GM19455 (cell line): ENCODE measurements around the gene MSI2.

ENCODE experiments used
- ATAC-seq: cut with Tn5 transposase; IDR thresholded peaks from one replicate; pipeline ENCODE4 v1.9.1; 2021; ENCODE audit not compliant: unreplicated experiment

The MSI2 gene

DNA sequence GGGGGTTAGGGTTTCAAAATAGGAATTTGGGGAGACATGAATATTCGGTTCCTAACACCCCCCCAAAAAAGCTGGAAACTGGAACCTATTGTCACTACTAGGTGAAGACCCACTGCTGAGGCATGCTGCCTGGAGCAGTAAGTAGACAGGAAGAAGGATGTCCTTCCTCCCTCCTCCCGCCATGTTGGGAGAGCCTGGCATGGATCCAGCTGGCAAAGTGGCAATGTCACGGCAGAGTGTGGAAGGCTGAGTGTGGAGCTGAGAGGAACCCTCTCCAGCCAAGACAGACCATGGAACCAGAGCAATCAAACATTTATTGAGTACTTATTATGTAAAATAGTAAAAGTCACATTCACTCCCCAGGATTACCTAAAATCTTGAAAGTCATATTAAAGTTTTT is 439.7 kb downstream of the MSI2 start:
- no peak for ATAC-seq

DNA sequence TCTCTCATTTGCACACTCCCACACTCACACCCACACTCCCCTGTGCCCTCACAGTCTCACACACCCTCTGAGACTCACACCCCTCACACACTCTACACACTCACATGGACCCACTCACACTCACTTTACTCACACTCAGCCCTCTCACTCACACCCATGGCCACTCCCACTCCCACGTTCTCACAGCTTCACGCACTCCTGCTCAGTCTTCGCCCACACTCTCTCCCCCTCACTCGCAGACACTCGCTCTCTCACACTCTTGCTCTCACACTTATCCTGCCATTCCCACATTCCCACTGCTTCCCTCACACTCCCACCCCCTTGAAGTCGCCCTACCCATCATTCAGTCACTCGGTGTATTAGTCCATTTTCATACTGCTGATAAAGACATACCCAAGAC is 440.9 kb downstream of the MSI2 start:
- no peak for ATAC-seq

DNA sequence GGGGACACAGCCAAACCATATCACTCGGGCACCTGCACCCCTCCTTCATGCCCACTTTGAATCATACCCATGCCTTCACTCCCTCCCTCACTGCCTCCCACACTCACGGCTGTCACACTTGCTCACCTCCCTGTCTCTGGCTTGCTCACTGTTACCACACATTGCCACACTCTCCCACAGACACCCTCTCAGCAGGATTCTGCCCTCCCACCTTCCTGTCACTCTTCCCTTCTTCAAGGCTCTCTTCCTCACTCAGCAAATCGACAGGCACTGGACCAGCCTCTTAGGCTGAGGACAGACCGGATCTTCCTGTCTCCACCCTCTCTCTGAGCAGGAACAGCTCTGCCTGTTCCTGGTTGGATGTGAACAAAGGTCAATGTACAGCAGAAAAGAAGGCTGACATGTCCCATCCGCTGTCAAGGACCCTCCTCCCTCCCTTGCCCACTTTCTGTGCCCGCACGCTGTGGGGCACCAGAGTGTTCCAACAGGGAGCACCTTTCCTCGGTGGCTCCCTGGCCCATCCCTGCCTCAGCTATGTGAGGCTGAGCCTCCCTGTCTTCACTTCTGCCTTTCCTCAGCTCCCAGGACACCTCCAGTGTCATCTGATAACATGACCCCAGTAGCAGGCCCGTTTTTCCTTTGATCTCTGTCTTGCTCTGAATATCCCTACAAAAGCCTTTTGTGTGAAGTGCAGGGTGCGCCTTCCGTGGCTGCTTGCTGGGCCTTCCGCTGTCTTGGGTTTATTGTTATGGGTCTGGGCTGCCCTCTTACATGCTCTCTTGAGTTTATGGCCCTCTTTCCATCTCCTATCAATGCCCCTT is 441.8 kb downstream of the MSI2 start:
- no peak for ATAC-seq

DNA sequence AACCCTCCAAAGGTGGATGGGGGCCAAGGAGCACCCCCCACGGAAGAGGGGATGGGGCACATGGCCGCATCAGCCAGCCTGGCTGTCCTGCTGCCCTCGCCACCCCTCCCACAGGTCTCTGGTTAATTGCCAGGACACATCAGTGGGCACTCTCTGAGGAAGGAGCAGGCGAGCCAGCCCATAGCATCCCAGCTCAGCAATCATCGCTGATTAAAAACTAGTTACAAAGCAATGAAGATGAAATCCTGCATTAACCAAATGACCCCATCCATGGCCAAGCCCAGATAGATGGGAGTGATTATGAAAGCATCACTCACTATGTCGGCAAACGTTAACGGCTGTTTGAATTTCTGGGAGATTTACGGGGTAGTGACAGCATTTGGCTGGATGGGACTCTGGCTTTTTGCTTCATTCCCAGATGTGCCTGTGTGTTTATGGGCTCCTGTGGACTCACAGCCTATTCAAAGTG is 443.5 kb downstream of the MSI2 start:
- ATAC-seq = no peak

DNA sequence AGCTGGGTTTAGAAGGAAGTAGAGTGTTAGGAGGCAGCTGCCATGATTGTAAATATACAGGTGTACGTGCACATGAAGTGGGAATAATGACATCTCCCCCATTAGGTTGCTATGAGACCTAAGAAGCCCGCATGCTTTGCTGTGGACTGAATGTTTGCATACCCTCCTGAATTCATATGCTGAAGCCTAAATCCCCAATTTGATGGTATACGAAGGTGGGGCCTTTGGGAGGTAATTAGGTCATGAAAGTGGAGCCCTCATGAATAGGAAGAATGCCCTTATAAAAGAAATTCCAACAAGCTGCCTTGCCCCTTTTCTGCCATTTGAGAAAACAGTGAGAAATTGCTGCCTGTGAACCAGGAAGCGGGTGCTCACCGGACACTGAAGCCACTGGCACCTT is 444.8 kb downstream of the MSI2 start:
- ATAC-seq = no peak

DNA sequence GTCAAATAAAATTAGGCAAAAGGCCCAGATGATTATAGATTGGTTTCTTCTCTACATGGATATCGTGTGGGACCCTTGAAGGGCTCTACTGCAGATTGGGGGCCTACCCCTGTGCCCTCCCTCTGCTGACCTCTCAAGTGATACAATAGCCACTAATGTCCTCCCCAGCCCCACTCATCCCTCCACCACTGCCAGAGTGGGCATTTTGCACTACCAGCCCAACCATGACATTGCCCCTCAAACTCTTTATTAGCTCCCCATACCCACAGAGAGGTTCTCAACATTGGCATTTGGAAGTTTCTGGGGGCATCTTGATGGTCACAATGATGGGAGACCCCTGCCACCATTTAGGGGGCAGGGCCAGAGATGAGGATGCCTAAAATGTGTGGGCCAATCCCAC is 446.9 kb downstream of the MSI2 start:
- no peak for ATAC-seq

DNA sequence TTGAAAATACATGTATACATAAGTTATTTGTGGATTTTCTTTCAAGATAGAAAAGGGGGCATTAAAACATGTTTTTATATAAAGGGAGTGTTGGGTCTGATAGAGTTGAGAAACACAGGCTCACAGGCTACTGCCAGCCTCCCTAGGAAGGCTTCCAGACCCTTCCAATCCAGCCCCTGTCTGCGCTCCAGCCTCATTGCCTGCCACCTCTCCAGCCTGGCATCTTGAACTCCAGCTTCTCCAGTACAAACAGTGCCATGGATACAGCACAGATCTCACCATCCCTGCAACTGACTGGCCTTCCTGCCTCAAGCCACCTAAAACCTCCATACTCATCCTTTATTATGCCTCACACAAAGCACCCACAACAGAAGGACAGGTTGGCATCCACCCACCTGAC is 448.1 kb downstream of the MSI2 start:
- ATAC-seq = no peak

DNA sequence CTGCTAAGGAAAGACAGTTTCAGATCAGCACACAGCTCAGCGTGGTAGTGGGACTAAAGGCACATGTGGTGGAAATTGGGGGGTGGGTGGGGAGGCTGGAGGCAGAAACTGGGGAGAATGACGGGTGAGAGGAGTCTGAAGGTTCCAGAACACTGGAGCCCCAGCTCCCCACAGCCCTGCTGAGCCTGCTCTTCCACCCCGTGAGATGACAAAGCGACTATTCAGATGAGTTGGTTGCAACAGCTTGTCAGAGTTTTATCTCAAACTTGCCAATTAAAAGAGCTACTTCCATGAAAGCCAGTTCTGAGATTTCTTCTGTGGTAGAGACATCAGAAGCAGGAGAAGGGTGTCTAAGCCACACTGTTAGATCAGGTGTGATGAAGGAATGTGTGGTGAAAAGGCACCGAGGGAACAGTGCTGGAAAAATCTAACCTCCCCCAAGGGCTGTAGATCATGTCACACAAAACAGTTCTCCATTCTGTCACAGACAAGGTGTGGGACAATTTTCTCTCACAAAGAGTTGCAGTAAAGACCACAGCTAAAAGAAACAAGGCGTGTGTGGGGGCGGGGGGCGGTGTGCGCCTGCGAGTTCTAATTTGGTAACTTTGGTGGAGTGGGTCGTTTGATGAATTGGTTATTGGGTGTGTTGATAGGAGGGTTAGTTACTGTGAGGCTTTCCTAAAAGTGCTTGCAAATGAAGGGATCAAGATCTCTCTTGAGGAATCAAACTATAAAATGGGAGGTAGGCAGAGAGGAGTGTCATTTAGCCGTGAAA is 449.8 kb downstream of the MSI2 start:
- no peak for ATAC-seq

DNA sequence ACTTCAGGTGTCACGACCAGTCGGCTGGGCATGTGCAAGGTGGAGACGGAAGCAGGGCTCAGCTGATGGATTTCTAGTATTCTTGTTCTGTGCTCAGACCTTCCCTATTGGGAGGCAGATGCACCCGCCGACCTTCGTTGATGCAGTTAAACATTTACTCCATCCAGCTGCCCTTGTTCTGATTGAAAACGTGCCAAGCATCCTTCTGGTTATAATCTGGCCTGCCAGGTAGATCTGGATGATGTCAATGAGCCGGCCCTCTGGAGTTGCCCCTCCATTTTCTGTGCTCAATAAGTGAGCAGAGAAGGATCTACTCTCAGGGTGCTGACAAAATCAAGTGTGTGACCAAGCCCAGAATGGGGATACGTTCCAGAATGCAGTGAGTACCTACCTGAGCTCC is 450.4 kb downstream of the MSI2 start:
- ATAC-seq = no peak

DNA sequence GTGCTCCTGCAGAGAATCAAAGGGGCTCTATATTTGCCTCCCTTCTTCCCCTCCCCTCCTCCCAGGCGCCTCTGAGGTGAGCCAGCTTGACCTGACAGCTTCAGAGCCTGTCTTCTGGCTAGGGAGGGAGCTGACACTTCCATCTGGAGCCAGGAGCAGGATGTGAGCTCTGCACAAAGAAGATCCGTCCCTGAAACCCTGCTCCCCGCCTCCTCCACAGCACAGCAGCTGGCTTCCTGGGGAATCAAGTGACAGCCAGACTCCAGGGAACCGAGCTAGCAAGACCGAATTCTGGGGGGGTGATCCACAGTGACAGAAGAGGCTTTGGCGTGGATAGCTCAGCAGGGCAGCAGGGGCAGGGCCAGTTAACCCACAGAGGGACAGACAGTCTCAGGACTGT is 451.6 kb downstream of the MSI2 start:
- no peak for ATAC-seq

DNA sequence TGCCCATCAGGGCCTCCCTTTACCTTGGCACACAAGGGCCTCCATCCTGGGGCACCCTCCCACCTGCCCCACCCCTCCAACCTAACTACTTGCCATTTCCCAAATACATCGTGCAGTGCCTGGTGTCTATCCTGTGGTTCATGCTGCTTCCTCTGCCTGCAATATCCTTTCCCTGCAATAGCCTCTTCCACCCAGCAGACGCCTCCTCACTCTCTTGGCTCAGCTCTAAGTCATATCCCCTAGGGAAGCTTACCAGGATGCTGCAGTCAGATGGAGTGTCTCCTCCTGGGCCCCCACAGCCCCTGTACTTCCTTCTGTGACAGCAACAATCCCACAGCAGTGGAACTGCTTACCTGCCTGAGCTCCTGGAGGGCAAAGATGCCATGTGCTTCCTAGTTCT is 452.1 kb downstream of the MSI2 start:
- no peak for ATAC-seq

DNA sequence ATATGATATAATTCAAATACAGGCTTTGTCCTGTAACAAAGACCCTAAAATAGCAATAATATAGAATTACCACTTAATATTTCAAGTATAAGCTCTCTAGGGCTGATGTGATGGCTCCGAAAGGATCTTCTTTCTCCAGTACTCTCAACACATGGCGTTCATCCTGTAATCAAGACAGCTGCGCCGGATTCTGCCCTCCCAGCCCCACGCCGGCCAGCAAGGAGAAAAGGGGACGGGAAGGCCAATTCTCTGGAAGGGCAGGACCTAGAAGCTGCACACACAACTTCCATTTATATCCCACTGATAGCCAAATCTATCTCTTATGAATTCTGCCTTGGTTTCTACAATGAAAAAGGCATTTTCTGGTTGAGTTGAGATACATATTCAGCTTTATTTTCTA is 456.8 kb downstream of the MSI2 start:
- no peak for ATAC-seq

DNA sequence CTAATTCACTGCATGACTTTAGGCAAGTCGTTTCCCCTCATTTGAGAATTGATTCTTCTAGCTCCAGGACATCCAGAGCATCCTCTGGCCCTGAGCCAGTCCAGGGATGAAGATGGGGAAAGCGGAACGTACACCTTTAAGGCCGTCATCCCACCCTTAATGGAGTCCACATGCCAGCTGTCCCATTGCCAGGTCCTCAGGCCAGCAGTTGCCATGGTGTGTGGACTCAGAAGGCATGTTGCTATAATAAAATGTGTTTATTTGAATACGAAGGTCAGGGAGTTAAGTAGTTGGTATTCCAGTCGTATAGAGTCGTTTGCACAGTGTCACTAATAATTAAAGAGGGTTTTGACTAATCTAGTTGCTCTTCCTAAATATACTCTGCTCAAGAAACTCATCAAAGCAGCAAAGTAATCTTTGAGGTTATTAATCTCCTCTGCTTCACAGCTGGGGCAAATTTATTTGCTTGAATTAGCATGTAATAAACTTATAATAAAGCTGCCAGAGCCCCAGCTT is 458.4 kb downstream of the MSI2 start:
- ATAC-seq = no peak

DNA sequence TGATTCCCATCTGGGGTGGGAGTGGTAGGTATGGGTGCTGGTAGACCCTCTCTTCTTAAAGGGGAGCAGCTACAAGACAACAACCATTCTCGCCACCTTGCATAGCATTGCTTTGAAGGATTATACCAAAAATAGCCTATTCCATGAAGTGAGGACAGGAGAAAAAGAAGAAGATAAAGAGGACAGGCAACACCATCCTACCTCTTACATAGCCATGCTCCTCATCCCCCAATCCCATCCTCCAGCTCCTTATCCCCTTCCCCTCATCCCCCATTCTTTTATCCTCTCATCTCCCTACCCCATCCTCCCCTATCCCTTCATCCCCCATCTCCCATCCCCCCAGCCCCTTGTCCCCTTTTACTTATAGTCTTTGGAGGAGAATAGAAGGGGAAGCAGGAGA is 459.7 kb downstream of the MSI2 start:
- no peak for ATAC-seq

DNA sequence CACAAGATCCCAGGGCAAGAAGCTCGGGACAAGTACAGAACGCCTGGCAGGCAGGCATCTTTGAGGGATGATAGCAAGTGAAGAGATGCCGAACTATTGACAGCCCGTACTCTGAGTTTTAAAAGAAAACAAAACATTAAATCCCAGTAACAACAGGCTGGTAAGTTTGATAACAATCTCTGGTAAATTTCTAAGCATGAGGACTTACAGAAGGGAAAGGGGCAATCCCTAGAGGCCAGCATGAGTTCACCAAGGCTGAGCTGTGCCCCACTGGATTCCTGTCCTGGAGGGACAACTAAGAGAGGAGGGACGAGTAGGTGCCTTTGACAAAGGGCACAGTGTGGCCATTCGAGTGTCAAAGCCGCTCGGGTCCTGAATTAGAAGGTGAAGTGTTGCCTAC is 462.6 kb downstream of the MSI2 start:
- ATAC-seq = no peak

DNA sequence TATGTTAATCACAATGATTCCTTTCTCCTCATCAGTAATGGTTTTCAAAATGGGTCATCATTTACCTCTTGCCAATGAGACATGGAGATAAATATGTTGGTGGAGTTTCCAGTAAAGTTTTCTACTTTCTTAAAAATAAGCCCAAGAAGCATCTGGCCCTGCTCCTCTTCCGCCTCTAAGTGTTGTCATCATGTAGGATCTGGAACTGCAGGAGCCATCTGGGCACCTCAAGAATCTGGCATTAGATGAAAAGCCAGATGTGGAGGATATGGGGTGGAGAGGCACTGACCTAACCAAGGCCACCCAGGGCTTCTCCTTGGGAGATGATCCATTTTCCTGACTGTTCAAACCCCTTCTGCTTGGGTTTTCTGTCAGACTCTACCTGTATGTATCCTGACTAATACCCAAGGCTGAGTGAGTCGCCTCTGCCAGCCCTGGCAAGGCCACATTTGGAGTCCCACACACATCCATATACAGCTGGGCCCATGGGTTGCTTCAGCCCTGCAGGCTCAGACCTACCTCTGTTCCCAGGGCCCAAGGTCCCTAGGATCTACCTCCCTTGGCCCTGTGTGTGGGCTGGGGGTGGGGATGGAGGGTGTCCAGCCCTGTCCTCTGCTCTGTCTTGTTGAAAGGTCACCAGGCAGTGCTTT is 464.2 kb downstream of the MSI2 start:
- ATAC-seq = no peak

DNA sequence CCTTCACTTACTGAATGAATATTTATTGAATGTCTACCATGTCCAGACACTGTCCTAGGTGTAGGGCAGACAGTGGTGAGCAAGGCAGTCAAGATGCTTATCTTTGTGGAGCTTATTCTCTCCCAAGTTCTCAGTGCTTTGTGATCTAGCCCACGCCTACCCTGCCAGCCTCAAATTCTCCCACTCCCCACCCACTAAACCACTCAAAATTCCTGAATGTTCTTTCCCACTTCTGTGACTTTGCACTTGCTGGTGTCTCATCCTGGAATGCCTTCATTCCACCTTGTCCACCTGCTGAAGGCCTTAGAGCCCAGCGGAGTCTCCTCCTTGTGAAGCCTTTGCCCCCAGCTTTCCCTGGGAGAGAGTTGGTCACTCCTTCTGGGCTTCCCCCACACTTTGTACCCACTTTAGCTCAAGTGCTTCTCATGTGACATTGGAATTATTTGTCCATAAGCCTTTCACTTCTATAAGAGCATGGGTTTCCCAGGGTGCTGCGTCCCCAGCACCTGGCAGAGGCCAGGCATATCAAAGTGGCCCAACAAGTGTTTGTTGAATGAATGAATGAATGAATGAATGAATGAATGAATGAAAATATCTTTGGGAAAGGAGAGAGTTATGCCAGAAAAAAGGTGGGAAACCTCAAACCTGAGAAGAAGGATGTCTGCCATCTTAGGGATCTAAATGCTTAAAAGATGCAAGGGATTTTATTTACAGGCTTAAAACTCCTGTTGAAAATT is 465.8 kb downstream of the MSI2 start:
- ATAC-seq = no peak

DNA sequence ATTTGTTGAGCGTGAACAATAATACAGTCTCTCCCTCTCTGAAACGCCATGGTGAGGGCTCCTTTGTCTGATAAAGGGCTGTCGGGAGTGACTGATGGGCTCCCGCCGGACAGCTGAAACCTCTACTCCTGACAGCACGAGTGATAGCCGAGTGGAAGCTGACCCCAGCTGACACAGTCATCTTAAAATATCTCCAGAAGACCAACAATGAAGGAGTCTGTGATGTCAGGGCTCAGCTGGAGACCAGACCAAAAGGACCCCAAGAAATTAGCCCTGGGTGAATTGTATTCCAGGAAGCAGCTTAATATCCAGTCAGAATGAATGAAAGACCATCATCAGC is 466.4 kb downstream of the MSI2 start:
- ATAC-seq = no peak

DNA sequence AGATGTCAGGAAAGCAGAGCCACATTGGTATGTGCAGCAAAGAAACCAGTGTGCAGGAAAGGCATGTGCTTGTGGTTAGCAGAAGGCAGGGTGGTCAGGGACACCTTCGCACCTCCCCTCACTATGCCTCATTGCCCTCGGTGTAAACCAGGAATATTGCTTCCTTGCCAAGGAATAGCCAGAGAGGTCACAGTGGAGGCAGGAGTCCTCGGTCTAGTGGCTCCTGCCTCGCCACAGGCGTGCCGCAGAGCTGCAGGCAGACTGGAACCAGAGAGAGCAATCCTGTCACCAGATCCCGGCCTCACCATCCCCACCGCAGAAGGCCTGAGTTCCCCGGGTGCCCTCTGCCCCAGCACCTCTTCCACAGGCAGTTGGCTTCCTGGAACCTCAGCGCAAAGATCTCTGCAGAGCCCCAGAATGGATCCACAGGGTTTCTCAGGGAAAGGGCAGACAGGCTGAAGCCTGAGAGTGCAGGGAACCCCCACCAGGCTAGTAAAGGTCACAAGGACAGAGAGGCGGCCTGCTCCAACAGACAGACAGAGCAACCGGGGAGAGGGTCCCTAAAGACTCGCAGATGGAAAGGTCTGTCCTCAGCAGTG is 467.2 kb downstream of the MSI2 start:
- no peak for ATAC-seq

DNA sequence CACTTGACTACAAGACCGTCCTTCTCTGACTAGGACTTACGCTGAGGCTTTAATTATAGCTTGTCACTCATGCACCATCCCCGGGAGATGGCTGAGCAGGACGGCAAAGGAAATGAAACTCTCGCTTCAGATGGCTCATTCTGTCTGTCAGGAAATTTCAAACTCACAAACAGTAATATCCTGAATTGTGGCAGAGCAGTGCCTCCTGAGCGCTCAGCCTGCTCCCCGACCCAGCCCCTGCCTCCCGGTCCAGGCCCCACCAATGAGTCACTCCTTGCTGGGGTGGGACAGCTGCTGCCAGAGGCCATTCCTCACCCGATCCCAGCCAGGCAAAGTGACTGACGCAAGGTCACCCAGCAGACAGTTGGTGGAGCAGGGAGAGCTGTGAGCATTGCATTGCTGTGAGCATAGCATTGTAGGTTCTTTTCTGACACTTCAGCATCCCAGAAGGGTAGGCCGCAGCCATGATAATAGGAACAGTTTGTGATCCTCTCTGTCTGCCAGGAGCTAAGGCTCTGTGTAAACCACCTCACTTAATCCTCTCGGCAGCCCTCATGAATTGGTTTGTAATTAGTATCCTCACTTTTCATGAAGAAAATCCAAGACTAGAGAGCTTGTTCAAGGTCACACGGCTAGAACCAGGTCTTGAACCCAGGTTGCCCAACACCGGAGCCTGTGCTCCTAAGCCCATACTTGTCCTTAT is 467.9 kb downstream of the MSI2 start:
- no peak for ATAC-seq
